Mucosa of descending colon (tissue), 3 donors: ENCODE measurements around the gene NF2. TPM values are rescaled to one million over a fixed set of nuclear protein-coding genes. Genes with fewer than 3 reads are reported as not detected.

ENCODE experiments used
- ATAC-seq: fragments of 200-7000 bp; cut with Tn5 transposase; one replicate; pipeline ENCODE4 v1.9.1; 2020; ENCODE audit warnings: mild to moderate bottlenecking, moderate library complexity
- DNase-seq, 3 donors: peaks; one replicate each; pipeline ENCODE4 v3.0.0-alpha.2; 2020
- H3K36me3 ChIP-seq: fragments of 200-600 bp; one replicate; pipeline ENCODE4 v1.8.0; 2021; ENCODE audit warnings: low read depth, mild to moderate bottlenecking
- H3K4me1 ChIP-seq: fragments of 200-600 bp; one replicate; pipeline ENCODE4 v1.8.0; 2021; ENCODE audit warnings: low read depth, mild to moderate bottlenecking
- H3K4me3 ChIP-seq: fragments of 200-600 bp; one replicate; pipeline ENCODE4 v1.8.0; 2021; ENCODE audit warnings: mild to moderate bottlenecking
- H3K9me3 ChIP-seq: fragments of 200-600 bp; one replicate; pipeline ENCODE4 v1.8.0; 2021; ENCODE audit warnings: mild to moderate bottlenecking
- intact Hi-C, 2 donors: fragments of 100-400 bp; cut with DNase I in 1 of 2; cut with micrococcal nuclease in 1 of 2; formaldehyde crosslinking; loops; one replicate each; pipeline versions ENCODE4 v1.11.0 to v1.11.1; 2022; cut with DNase I, micrococcal nuclease
- total RNA-seq, 3 donors: library from RNA; stranded (reverse); fragmentation: NEBNext Ultra II Directional in 2 of 3; extraction: Animal tissue kit (Norgen Biotek cat#: 25700) in 2 of 3; gene quantifications; one replicate each; pipeline versions ENCODE4 v1.2.1 to v1.2.4, GENCODE V29; 2021 to 2023
- TF ChIP-seq, protein P1 (sequence below): fragments of 200-600 bp; IDR thresholded peaks from one replicate; pipeline ENCODE4 v1.8.0; 2022; ENCODE audit warnings: antibody characterized with exemption, mild to moderate bottlenecking
- donor health status: DM: no; HTN: no; CAD: no; lungs with moderate emphysema.
- donor health status: DM: no; HTN: no; CAD: no.
- donor health status: DM: no; HTN: yes; CAD: no.

Gene NF2
- total RNA-seq, 3 donors from 2014 or later = 32.3 to 45.2 (median 43.1) TPM

DNA sequence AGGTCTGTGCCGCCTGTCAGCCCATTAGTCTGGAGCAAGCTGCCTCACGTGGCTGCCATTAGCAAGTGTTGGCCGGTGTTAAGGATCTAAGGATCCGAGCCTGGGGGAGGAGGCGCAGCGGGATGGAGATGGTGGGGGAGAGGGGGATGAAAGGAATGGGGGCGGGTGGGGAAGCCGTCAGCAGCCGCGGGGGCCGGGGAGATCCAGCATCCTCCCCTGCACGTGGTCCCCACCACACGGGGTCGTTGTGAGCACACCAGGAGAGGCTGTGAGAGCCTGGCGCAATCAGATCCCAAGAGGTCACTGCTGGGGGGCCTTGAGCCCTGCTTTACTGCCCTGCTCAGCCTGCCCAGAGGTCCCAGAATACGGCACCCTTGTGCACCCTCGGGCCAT, 123.7 kb downstream of the NF2 start:
- Histone ChIP-seq H3K36me3 (no peaks in the 10 kb centered on the region), H3K4me1 (no peaks in the 10 kb centered on the region), H3K4me3 (no peak overlapping the region), H3K9me3 (no peaks in the 10 kb centered on the region)
- ATAC-seq (peak; percentile 38), DNase-seq (peak in 1 of 3 donors; percentile 46)
- TF ChIP-seq, protein P1, sequence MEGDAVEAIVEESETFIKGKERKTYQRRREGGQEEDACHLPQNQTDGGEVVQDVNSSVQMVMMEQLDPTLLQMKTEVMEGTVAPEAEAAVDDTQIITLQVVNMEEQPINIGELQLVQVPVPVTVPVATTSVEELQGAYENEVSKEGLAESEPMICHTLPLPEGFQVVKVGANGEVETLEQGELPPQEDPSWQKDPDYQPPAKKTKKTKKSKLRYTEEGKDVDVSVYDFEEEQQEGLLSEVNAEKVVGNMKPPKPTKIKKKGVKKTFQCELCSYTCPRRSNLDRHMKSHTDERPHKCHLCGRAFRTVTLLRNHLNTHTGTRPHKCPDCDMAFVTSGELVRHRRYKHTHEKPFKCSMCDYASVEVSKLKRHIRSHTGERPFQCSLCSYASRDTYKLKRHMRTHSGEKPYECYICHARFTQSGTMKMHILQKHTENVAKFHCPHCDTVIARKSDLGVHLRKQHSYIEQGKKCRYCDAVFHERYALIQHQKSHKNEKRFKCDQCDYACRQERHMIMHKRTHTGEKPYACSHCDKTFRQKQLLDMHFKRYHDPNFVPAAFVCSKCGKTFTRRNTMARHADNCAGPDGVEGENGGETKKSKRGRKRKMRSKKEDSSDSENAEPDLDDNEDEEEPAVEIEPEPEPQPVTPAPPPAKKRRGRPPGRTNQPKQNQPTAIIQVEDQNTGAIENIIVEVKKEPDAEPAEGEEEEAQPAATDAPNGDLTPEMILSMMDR = no peak
- intact Hi-C loops = no loop called here

DNA sequence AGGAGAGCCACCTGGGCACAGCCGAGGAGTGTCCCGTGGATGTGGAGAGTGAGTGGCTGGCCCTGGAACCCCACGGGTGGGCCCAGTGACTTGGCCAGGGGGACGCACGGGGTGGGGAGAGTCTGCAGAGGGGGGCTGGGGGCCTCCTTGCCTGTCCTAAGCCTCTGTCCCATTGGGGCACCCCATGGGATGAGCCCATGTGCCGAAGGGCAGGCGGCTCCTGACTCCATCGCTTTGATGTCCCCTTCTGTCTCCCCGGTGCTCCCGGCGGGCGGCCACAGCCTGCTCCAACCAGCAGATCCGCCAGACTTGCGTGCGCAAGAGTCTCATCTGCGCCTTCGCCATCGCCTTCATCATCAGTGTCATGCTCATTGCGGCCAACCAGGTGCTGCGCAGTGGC, 125.7 kb downstream of the NF2 start:
- no peak overlapping the region for H3K4me3 ChIP-seq
- TF ChIP-seq, protein P1 = no peak
- H3K4me1 ChIP-seq = no peaks in the 10 kb centered on the region
- H3K36me3 ChIP-seq = no peaks in the 10 kb centered on the region
- H3K9me3 ChIP-seq = no peaks in the 10 kb centered on the region
- DNase-seq (no peak), ATAC-seq (no peak)
- intact Hi-C loops = no loop called here

DNA sequence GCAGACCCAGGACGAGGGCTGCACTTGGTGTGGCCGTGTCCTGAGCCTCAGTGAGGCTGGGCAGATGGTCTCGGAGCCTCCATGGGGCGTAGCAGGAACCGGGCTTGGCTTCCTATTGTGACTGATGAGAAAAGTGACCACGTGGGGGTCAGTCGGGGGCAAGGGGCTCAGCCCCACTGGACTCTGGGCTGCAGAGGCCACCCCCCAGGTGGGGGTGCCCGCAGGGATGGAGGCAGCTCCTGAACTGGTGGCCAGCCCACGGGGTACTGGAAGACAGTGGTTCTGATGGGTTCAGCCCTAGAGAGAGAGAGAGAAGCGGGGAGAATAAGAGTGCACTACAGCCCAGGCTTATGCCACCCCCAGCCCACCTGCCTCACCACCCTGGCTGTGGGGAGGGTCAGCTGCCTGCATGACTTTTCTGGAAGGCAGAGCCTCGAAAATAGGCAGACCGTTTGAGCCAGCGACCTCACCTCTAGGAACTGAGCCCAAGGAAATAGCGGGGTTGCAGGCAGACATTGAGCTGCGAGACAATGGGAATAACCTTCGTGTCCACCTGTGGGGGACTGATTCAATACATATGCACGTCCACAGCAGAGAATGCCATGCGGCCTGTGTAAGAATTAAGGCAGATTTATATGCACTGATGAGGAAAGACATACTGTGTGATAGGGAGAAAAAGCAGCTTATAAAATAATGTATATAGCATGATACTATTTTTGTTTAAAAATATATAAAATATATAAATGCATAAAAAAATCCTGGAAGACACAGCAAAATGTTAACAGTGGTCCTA, 127.8 kb downstream of the NF2 start:
- H3K4me1 ChIP-seq = no peaks in the 10 kb centered on the region
- H3K9me3 ChIP-seq = no peaks in the 10 kb centered on the region
- H3K36me3 ChIP-seq = no peaks in the 10 kb centered on the region
- ATAC-seq = no peak
- TF ChIP-seq, protein P1 = no peak
- intact Hi-C loops = no loop called here
- no peak overlapping the region for H3K4me3 ChIP-seq
- no peak for DNase-seq

DNA sequence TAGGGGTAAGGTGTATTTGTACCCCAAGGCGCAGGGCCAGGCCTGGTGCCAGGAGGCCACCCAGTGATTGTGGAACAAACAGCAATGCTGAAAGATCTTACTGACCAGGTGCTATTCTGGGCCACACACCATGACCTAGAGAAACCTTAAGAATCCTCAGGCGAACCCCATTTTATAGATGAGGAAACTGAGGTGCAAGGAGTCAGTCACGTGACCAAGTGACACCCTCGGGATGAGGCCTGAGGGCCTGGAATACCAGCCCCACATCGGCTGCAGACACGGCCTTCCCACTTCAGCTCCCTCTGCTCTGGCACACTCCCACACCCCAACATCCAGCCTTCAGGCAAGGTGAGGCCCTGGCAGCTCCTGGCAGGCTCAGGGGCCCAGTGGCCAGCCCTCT, 129.4 kb downstream of the NF2 start:
- no peak overlapping the region for H3K4me3 ChIP-seq
- intact Hi-C loops = no loop called here
- no peaks in the 10 kb centered on the region for H3K36me3 ChIP-seq
- ATAC-seq (no peak), DNase-seq (no peak)
- TF ChIP-seq, protein P1 = no peak
- no peaks in the 10 kb centered on the region for H3K9me3 ChIP-seq
- H3K4me1 ChIP-seq = no peaks in the 10 kb centered on the region

DNA sequence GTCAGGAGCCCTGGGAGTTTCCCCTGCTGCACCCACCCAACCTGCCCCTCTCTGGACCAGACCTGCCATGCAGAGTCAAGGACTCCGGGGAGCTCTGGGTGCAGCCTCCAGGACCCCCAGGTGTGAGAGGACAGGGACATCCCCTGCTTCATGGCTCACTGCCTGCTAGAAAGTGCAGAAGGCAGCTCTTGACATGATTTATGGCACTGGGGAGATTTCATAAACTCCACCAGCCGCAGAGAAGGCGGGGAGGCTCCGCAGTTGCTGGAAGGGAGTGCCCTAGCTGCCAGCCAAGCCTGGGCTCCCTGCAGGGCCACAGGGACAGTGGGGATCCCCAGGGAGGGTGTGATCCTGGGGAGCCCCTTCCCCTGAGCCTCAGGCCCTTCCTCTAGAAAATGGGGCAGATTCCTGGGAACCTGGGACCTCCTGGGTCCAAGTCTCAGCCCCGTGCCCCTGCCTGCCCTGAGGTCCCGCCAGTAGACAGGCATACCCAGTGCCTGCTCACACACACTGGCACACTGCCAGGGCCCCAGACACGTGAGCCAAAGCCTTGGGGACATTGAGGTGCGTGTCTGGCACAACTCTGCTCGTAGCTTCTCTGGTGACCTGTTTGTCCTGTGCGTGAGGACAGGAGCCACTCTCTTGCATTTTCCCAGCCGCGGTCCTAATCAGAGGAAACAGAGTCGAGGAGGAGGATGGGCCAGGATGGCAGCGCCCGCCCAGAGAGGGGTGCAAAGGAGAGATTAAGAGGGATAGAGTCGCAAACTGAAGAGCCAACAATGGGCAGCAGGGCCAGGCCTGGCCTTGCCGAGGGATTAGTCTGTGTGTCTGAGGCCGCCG, 130.1 kb downstream of the NF2 start:
- no peaks in the 10 kb centered on the region for H3K36me3 ChIP-seq
- no peaks in the 10 kb centered on the region for H3K4me1 ChIP-seq
- no peak overlapping the region for H3K4me3 ChIP-seq
- TF ChIP-seq, protein P1 = no peak
- intact Hi-C loops = no loop called here
- DNase-seq (peak in 2 of 3 donors; percentile 33 to 41), ATAC-seq (peak; percentile 78)
- H3K9me3 ChIP-seq = no peaks in the 10 kb centered on the region
